CD4-positive, alpha-beta memory T cell (primary cell): ENCODE data around the gene FXYD1. TPM values are rescaled to one million over a fixed set of nuclear protein-coding genes. Genes with fewer than 3 reads are reported as not detected.
A peak's percentile ranks its signal among the peaks of the same experiment; 100 is the strongest.
"Not testable (repeated sequence)": the region's sequence is repeated elsewhere in the genome, so short reads cannot be mapped to it uniquely, and the experiment has no call there.

ENCODE experiments used
- CTCF ChIA-PET: fragments of 350-600 bp; sonication (Branson Sonifier 250); formaldehyde crosslinking; loops from one replicate; lab custom pipeline; 2021; ENCODE audit warnings: inconsistent platforms; ENCODE audit not compliant: partially characterized antibody; lab: Charles Lee
- POLR2A ChIA-PET: fragments of 350-600 bp; sonication (Branson Sonifier 250); formaldehyde crosslinking; loops from one replicate; lab custom pipeline; 2021; ENCODE audit not compliant: partially characterized antibody; lab: Charles Lee
- DNase-seq, 5 donors: peaks; one replicate each; pipeline versions ENCODE4 v3.0.0 to v3.0.0-alpha.2; 2020 to 2022; ENCODE audit warnings: mixed read lengths in 1 of 5
- H3K27ac ChIP-seq: one replicate; pipeline ENCODE4 v1.7.0; 2013; ENCODE audit warnings: low read depth, low read length
- H3K27me3 ChIP-seq: 2 replicates; pipeline ENCODE4 v1.7.0; 2013; ENCODE audit warnings: mild to moderate bottlenecking, low read length, moderate library complexity; ENCODE audit not compliant: insufficient read depth
- H3K36me3 ChIP-seq: 2 replicates; pipeline ENCODE4 v1.7.0; 2013; ENCODE audit warnings: mild to moderate bottlenecking, low read length, moderate library complexity; ENCODE audit not compliant: insufficient read depth
- H3K4me1 ChIP-seq: 2 replicates; pipeline ENCODE4 v1.7.0; 2013; ENCODE audit warnings: mild to moderate bottlenecking, low read length, moderate library complexity; ENCODE audit not compliant: insufficient read depth
- H3K4me3 ChIP-seq, 2 donors: one replicate each; pipeline ENCODE4 v1.7.0; 2013; ENCODE audit warnings: low read length in 2 of 2, mild to moderate bottlenecking in 1 of 2
- H3K9me3 ChIP-seq, 2 donors: one replicate each; pipeline ENCODE4 v1.7.0; 2013; ENCODE audit warnings: low read length in 2 of 2, control low read depth in 1 of 2; ENCODE audit not compliant: control insufficient read depth in 1 of 2
- H3K27ac Mint-ChIP-seq, 7 donors: one replicate each; pipeline ENCODE4 v1.8.0; 2020 to 2021; ENCODE audit warnings: mixed read lengths in 7 of 7, mild to moderate bottlenecking in 6 of 7, inconsistent platforms in 3 of 7, moderate library complexity in 3 of 7
- H3K27me3 Mint-ChIP-seq, 2 donors: one replicate each; pipeline ENCODE4 v1.8.0; 2020 to 2021; ENCODE audit warnings: mixed read lengths in 2 of 2
- H3K36me3 Mint-ChIP-seq, 2 donors: one replicate each; pipeline ENCODE4 v1.8.0; 2020 to 2021; ENCODE audit warnings: mixed read lengths in 2 of 2, inconsistent platforms in 1 of 2, mild to moderate bottlenecking in 1 of 2
- H3K4me1 Mint-ChIP-seq, 4 donors: one replicate each; pipeline ENCODE4 v1.8.0; 2020 to 2021; ENCODE audit warnings: mixed read lengths in 4 of 4, mild to moderate bottlenecking in 1 of 4
- H3K4me3 Mint-ChIP-seq, 8 donors: one replicate each; pipeline ENCODE4 v1.8.0; 2020 to 2021; ENCODE audit warnings: mixed read lengths in 8 of 8, mild to moderate bottlenecking in 7 of 8, moderate library complexity in 6 of 8, inconsistent platforms in 3 of 8
- H3K9me3 Mint-ChIP-seq, 8 donors: one replicate each; pipeline ENCODE4 v1.8.0; 2020 to 2021; ENCODE audit warnings: mixed read lengths in 8 of 8, mild to moderate bottlenecking in 5 of 8, inconsistent platforms in 3 of 8, moderate library complexity in 1 of 8
- intact Hi-C: fragments of 100-400 bp; cut with micrococcal nuclease; formaldehyde crosslinking; loops from one replicate; pipeline ENCODE4 v1.15.1; 2023
- polyA plus RNA-seq, 2 donors: library from polyadenylated mRNA; unstranded; fragments of 300-500 nt; fragmentation: Illumina TruSeq; gene quantifications; one replicate each; pipeline ENCODE4 v1.2.3, GENCODE V29; 2021
- total RNA-seq, 2 experiments: library from RNA; stranded (reverse); gene quantifications; one replicate each; pipeline ENCODE4 v1.2.3, GENCODE V29; 2021

FXYD1 gene
- total and polyA plus RNA-seq, 4 experiments from 2014 or later: 0.58 to 4.4 (median 3.4) TPM

GRCh38 chr19:35125270-35125717 lies 13.3 kb upstream of the FXYD1 start:
- CTCF ChIA-PET: interaction anchor here (1.1 to 1.3 kb wide), 2 partner anchors 9 to 486 kb away, joined by 3 read pairs; no protein-coding TSS in a partner anchor
- no peaks in the 10 kb centered on the region for H3K36me3 ChIP-seq
- DNase-seq: no peak
- Mint-ChIP-seq H3K27me3 (no peaks in the 10 kb centered on the region), H3K4me1 (peaks cover 9 to 16% (median 12%) of the 10 kb centered on the region in 4 donors), H3K27ac (no peak overlapping the region), H3K9me3 (no peaks in the 10 kb centered on the region), H3K36me3 (no peaks in the 10 kb centered on the region), H3K4me3 (peak overlapping the region in 2 of 8 donors; percentile 44 to 45)
- peaks cover 13% of the 10 kb centered on the region for H3K4me1 ChIP-seq
- no peak overlapping the region for H3K27ac ChIP-seq
- H3K4me3 ChIP-seq: no peak overlapping the region
- POLR2A ChIA-PET: interaction anchor here (0.7 to 3.0 kb wide), 7 partner anchors 9 to 143 kb away, joined by 3 to 23 read pairs (median 6); partner anchors contain the start of genes FXYD5, FXYD7 and USF2
- intact Hi-C loops: no loop called here
- H3K27me3 ChIP-seq: no peaks in the 10 kb centered on the region
- no peaks in the 10 kb centered on the region for H3K9me3 ChIP-seq

GRCh38 chr19:35125749-35126623 lies 12.6 kb upstream of the FXYD1 start:
- no peak for DNase-seq
- Histone ChIP-seq H3K36me3 (no peaks in the 10 kb centered on the region), H3K9me3 (no peaks in the 10 kb centered on the region), H3K4me3 (no peak overlapping the region), H3K27ac (no peak overlapping the region), H3K27me3 (no peaks in the 10 kb centered on the region), H3K4me1 (peaks cover 13% of the 10 kb centered on the region)
- ChIA-PET CTCF (no interaction called here), POLR2A (interaction anchor here (0.9 to 3.0 kb wide), 4 partner anchors 8 to 87 kb away, joined by 3 to 23 read pairs (median 9); partner anchors contain the start of genes FXYD5 and FXYD7)
- peak overlapping the region in 3 of 8 donors; percentile 44 to 50 (median 45) for H3K4me3 Mint-ChIP-seq
- no peaks in the 10 kb centered on the region for H3K27me3 Mint-ChIP-seq
- H3K4me1 Mint-ChIP-seq: peaks cover 9 to 16% (median 12%) of the 10 kb centered on the region in 4 donors
- no peaks in the 10 kb centered on the region for H3K36me3 Mint-ChIP-seq
- no peaks in the 10 kb centered on the region for H3K9me3 Mint-ChIP-seq
- peak overlapping the region in 2 of 7 donors; percentile 0 to 42 for H3K27ac Mint-ChIP-seq
- intact Hi-C loops: no loop called here

- no peaks in the 10 kb centered on the region for H3K27me3 Mint-ChIP-seq
Observed at GRCh38 chr19:35126624-35126959, 12.0 kb upstream of the FXYD1 start.

GRCh38 chr19:35127871-35128270 lies 10.8 kb upstream of the FXYD1 start:
- no peak overlapping the region for H3K4me3 Mint-ChIP-seq
- no peak overlapping the region for H3K27ac ChIP-seq
- H3K27me3 Mint-ChIP-seq: no peaks in the 10 kb centered on the region
- peaks cover 0 to 6% (median 0%) of the 10 kb centered on the region in 8 donors for H3K9me3 Mint-ChIP-seq
- H3K9me3 ChIP-seq: no peaks in the 10 kb centered on the region
- DNase-seq: no peak
- no peaks in the 10 kb centered on the region for H3K27me3 ChIP-seq
- POLR2A ChIA-PET: interaction anchor here (0.6 to 0.9 kb wide), 2 partner anchors 11 to 14 kb away, joined by 3 read pairs; partner anchors contain the start of gene FXYD1
- H3K4me1 ChIP-seq: peaks cover 13% of the 10 kb centered on the region
- intact Hi-C loops: no loop called here
- H3K36me3 ChIP-seq: no peaks in the 10 kb centered on the region
- H3K4me3 ChIP-seq: no peak overlapping the region
- peak overlapping the region in 1 of 7 donors; percentile 36 for H3K27ac Mint-ChIP-seq
- peaks cover 9 to 16% (median 13%) of the 10 kb centered on the region in 4 donors for H3K4me1 Mint-ChIP-seq
- CTCF ChIA-PET: interaction anchor here (1.0 to 1.1 kb wide), 2 partner anchors 8 to 14 kb away, joined by 3 to 4 read pairs; no protein-coding TSS in a partner anchor
- no peaks in the 10 kb centered on the region for H3K36me3 Mint-ChIP-seq

More at GRCh38 chr19:35126624-35126959, 12.0 kb upstream of the FXYD1 start:
- intact Hi-C loops: no loop called here
- Mint-ChIP-seq H3K4me3 (no peak overlapping the region), H3K9me3 (no peaks in the 10 kb centered on the region), H3K36me3 (no peaks in the 10 kb centered on the region), H3K27ac (no peak overlapping the region), H3K4me1 (peaks cover 9 to 16% (median 12%) of the 10 kb centered on the region in 4 donors)
- DNase-seq: no peak
- H3K9me3 ChIP-seq: no peaks in the 10 kb centered on the region
- no peaks in the 10 kb centered on the region for H3K36me3 ChIP-seq
- H3K4me1 ChIP-seq: peaks cover 13% of the 10 kb centered on the region
- POLR2A ChIA-PET: no interaction called here
- H3K27ac ChIP-seq: no peak overlapping the region
- no peak overlapping the region for H3K4me3 ChIP-seq
- CTCF ChIA-PET: no interaction called here
- H3K27me3 ChIP-seq: no peaks in the 10 kb centered on the region

- H3K9me3 Mint-ChIP-seq: peaks cover 0 to 8% (median 0%) of the 10 kb centered on the region in 8 donors
- POLR2A ChIA-PET: interaction anchor here (0.9 kb wide), 1 partner anchor 14 kb away, joined by 3 read pairs; no protein-coding TSS in a partner anchor
- H3K36me3 Mint-ChIP-seq: no peaks in the 10 kb centered on the region
- H3K9me3 ChIP-seq: no peaks in the 10 kb centered on the region
- no peak overlapping the region for H3K4me3 Mint-ChIP-seq
- peaks cover 13% of the 10 kb centered on the region for H3K4me1 ChIP-seq
- no peaks in the 10 kb centered on the region for H3K27me3 Mint-ChIP-seq
- intact Hi-C loops: no loop called here
- no peak overlapping the region for H3K4me3 ChIP-seq
- H3K27ac ChIP-seq: no peak overlapping the region
- CTCF ChIA-PET: interaction anchor here (1.0 to 1.1 kb wide), 2 partner anchors 8 to 14 kb away, joined by 3 to 4 read pairs; no protein-coding TSS in a partner anchor
- H3K36me3 ChIP-seq: no peaks in the 10 kb centered on the region
- H3K27me3 ChIP-seq: no peaks in the 10 kb centered on the region
- no peak for DNase-seq
- peak overlapping the region in 2 of 7 donors; percentile 8 to 22 for H3K27ac Mint-ChIP-seq
- H3K4me1 Mint-ChIP-seq: peaks cover 9 to 16% (median 13%) of the 10 kb centered on the region in 4 donors
Observed at GRCh38 chr19:35128398-35129057, 10.1 kb upstream of the FXYD1 start.

- H3K36me3 ChIP-seq, H3K4me3 Mint-ChIP-seq, H3K27me3 ChIP-seq, H3K9me3 Mint-ChIP-seq, H3K4me1 ChIP-seq, H3K4me3 ChIP-seq, intact Hi-C loops, H3K27me3 Mint-ChIP-seq, H3K36me3 Mint-ChIP-seq, H3K27ac ChIP-seq, H3K4me1 Mint-ChIP-seq, CTCF ChIA-PET, DNase-seq, H3K9me3 ChIP-seq, POLR2A ChIA-PET: not testable (repeated sequence)
- peak overlapping the region in 1 of 7 donors; percentile 2 for H3K27ac Mint-ChIP-seq
Observed at GRCh38 chr19:35129724-35130274, 8.8 kb upstream of the FXYD1 start.
